Cerebellar cortex (tissue), 1 donor: ENCODE results near the gene MVB12A.

Source experiments
- DNase-seq: peaks from one replicate; pipeline ENCODE4 v3.0.0-alpha.2; 2015; ENCODE audit warnings: low spot score

MVB12A gene

DNA sequence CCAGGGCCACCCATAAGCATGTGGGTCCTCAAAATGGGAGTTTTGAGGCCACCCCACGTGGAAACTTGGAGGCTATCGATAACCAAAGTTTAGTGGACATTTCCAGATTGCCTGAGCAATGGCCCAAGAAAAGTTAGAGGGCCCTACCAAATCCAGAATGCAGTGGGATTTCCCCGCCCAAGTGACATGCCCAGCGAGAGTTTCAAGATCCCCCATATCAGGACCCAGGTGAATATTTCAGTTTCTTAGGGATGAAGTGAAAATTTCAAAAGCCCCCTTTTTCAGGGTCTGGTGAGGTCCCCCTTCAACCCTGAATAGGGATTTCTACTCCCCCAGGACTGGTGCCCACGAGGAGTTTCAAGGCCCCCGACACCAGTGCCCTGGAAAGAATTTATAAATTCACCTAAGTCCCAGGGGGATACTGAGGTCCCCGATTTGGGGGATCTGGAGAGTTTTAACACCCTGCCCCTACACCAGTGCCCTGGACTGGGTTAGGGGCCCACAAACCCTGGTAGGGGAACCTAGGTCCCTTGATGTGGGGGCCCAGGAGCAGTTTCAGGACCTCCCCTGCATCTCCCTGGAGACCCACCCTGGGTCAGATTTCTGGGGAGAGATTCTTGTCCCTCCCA, 15.1 kb upstream of the MVB12A start:
- no peak for DNase-seq

DNA sequence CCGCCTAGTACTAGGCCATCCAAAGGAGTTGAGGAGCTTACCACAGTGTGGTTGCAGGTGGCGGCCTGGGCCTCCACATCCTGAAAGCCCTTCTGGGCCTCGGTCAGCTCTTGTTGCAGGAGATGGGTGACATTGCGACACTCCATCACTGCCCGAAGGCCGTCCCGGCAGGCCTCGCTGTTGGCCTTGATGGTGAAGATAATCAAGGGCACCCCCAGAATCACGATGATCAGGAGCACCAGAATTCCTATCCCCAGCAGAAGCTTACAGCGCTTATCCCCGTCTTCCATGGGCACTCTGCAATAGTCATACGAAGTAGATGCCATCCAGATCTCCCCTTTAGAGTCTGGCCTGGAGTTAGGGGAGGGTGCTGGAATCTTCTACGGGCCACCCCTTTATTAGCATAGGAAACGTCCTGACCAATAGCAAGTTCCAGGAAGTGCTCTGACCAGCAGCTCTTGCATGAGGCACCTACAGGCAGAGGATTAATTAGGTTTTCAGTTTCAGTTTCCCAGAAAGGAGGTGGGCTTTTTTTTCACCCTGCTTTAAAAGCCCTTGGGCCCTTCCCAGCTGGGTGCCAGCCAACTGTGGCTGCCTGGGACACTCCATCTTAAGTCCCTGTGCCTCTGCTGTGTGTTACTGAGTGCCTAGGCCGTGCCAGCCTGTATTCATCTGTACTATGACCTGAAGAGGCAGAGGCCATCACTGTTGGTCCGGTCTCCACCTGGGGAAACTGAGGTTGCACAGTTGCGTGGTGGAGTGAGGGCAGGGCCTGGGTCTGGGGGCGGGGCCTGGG, 14.4 kb upstream of the MVB12A start, which contains the start of gene BST2:
TSS of gene BST2 (minus strand) at position 381 of the 796 bp plus-strand sequence. CDS start at position 326, 55 bp downstream.
- DNase-seq = peak; percentile 81

DNA sequence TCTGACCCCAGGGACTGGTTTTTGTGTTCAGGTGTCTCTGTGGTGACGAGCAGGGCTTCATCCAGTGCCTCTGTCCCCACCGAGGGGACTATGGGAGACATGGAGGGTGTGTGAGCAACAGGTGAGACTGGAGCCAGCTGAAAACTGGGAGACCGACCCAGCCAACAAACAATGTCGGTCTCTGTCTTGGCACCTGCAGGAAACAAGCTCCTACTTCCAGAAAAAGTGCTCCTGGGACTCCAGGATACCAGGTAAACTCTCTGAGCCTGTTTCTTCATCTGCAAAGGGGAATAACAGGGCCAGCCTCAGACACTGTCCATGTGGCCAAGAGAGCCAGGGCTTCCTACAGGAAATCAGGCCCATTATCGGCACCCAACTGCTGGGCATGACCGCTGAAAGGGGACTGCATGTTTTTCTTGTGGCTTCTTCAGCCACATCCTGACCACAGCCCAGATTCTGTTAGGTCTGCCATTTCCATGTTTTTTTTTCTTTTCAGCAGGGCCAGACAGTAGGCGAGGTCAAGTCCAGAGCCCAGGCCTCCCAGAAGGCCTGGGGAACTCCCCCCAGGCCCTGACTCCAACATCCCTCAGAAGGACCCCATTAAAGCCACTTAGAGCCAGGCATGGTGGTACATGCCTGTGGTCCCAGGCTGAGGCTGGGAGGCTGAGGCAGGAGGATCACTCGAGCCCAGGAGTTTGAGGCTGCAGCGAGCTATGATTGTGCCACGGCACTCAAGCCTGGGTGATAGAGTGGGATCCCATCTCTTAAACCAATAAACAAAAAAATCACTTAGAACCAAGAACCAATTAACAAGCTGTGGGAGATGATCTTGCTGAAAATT, 13.6 kb upstream of the MVB12A start:
- no peak for DNase-seq

DNA sequence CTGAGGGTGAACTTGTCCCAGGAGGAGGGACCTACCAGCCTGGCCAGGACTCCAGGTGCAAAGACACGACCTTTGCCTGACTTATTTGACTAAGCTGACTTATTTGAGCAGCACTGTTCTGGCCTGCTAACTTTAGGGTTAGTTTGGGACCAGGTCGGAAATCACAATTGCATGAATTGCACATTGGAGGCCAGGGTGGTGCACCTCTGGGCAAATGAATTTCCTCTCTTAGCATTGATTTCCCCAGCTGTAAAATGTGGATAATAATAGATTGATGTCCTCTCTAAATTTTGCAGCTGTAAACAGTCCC, 13.0 kb upstream of the MVB12A start:
- DNase-seq = no peak

DNA sequence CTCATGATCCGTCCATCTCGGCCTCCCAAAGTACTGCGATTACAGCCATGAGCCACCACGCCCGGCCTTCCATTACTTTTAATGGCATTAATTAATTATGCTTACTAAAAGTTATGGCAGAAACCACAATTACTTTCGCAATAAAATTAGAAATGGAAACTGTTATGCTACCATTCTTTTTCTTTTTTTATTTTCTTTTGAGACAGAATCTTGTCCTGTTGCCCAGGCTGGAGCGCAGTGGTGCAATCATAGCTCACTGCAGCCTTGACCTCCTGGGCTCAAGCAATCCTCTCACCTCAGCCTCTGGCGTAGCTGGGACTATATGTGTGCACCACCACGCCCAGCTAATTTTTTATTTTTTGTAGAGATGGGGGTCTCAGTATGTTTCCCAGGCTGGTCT, 9.9 kb upstream of the MVB12A start:
- DNase-seq = no peak

DNA sequence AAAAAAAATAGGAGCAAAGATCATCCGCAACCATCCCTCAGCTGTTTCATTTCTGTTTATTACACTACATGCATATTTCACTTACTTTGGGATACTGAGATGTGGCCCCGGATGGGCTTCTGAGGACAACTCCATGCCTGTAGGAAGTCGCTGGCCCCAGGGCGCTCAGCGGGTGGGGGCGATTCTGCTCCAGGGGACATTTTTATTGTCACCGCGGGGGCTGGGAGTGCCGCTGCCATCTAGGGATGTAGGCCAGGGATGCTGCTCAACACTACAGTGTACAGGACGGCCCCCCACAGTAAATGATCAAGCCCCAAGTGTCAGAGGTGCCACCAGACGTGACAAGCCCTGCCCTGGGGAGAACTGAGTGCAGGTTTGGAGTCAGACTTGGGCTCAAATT, 8.0 kb upstream of the MVB12A start:
- no peak for DNase-seq

DNA sequence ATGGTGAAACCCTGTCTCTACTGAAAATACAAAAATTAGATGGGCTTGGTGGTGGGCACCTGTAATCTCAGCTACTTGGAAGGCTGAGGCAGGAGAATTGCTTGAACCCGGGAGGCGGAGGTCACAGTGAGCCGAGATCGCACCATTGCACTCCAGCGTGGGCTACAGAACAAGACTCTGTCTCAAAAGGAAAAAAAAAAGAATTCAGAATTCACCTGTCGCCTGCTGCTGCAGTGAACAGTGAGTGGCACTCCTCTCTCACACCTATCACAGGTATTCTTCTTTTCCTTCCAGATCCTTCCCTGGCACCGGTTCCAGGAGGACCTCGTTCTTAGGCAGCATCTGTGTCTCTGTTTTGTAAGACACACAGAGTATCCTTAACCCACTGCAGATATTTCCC, 5.8 kb upstream of the MVB12A start:
- DNase-seq = no peak

DNA sequence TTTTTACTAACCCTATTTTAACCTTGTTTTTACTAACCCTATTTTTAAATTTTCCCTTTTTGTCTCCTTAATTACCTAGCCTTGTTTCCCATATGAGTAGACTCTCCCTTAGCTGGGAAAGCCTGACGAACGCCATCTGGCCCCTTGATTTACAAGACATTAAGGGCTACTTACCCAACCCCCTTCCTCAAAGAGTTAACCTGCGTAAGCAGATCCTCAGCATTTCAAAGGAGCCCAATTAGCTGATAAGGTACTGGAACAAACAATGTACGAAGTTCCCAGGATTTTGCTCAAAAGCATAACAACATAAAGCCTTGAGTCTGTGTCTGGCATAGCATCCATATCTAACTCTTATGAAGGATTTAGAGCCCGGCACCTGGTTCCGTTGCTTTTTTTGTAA, 4.7 kb upstream of the MVB12A start:
- no peak for DNase-seq

DNA sequence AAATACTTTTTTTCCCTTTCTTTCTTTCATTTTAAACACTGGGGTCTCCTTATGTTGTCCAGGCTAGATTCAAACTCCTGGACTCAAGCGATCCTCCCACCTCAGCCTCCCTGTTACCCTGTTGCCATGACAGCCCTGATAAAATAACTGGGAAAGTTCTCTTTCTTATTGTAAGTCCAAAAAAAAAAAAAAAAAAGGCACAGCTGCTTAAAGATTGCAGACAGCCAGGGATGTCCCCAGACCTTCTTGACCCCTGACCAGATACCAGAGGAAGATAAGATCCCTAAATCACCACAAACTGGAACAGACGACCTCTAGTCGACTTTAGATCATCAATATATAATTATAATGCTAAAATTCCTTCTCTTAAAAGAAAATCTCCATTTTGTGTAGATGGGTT, 1.1 kb upstream of the MVB12A start:
- DNase-seq = no peak

DNA sequence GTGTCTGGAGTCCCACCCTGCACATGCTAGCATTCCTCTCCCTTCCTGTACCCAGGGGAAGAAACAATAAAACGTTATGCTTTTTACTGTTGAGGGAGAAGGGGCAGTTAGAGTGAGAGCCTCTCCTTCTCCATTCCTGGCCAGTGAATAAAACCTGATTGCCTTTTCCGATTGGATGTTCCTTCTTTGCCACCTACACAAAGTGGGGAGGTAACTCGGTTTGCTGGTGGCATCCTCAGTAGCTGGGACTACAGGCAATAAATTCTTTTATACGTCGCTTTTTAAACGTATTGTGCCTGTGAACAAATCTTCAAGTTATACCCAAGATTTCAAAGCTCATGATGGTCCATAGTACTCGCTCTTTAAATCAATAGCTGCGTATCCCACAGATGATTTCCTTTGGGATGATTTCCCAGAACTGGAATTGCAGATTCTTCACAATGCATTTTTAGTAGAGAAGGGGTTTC, 660 bp upstream of the MVB12A start:
- no peak for DNase-seq

DNA sequence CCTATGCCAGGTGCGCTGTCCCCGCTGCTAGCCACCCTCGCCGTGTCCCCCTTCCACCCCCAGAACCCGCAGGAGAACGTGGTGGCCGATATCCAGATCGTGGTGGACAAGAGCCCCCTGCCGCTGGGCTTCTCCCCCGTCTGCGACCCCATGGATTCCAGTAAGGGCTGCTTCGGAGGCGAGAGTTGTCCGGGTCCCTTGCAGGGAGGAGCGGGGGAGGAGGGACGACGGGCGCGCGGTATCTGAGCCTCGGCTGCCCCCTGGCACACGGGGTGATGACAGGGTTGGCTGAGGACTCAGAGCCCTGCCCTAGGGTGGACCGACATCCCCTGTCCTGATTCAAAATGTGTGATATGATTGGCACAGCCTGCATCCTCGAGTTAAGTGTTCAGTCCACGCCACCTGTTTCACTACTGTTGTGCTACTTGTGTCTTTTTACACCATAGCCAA, 653 bp downstream of the MVB12A start:
- no peak for DNase-seq

DNA sequence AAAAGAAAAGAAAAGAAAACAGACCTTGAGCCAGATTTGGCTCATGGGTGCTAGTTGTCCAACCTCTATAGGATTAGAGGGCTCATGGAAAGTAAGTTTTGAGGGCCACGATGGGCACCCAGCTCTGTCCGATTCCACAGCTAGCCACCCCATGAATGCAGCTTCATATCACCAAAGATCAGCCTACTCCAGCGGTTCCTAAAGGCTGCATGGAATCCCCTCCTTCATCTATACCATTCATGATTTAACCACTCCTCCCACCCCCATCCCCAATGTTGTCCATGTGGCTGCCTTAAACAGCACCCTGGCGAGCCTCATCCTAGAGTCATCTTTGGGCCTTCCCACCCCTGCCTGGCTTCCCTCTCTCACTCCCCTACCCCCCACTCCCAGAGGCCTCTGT, 2.1 kb downstream of the MVB12A start:
- no peak for DNase-seq

DNA sequence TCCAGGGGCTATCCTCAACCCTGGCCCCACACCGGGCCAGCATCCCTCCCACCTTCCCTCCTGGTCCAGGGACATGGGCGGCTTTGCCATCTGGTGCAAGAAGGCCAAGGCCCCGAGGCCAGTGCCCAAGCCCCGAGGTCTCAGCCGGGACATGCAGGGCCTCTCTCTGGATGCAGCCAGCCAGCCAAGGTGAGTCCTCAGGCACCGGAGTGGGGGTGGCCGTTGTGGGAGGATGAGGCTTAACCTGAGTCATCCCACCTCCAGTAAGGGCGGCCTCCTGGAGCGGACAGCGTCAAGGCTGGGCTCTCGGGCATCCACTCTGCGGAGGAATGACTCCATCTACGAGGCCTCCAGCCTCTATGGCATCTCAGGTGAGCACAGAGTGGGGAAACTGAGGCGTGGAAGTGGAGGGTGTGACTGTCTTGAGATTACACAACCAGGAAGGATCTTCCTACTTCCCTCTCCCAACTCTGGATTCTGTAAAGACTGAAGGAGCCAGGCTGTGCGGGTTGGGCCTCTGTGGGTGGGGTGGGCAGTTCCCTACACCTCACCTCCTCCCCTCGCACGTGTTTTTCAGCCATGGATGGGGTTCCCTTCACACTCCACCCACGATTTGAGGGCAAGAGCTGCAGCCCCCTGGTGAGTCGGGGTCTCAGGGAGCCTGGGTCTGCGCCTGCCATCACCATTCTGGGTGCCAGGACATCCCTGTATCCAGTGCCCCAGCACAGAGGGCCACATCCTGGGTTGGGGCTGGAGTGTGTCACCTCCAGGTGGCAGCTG, 3.8 kb downstream of the MVB12A start:
- DNase-seq = no peak

DNA sequence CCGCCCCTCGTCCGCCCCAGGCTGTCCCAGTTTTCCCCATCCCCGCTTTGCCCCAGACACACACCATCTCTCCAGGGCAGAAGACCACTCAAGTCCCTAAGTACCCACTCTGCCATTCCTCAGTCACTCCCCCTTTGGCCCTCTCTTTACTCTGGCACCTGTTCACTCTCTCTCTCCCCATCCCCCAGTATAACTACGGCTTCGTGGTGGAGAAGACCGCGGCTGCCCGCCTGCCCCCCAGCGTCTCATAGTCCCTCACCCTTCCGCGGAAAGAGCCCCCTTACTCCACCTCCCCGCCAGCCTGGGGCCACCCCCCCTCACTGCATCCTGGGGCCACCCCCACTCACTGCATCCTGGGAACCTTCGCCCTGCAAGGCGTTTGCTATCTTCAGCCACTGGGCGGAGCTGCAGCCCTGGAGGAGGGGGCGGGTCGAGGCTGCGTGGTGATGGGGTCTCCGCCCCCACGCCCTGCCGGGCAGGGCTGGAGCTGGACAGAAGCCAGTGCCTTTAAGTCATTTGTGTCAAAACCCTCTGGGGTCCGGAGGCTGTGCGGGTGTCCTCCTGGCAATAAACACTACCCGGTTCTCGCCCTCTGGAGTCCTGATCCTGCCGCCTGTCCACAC, 5.0 kb downstream of the MVB12A start:
- DNase-seq = peak; percentile 50

DNA sequence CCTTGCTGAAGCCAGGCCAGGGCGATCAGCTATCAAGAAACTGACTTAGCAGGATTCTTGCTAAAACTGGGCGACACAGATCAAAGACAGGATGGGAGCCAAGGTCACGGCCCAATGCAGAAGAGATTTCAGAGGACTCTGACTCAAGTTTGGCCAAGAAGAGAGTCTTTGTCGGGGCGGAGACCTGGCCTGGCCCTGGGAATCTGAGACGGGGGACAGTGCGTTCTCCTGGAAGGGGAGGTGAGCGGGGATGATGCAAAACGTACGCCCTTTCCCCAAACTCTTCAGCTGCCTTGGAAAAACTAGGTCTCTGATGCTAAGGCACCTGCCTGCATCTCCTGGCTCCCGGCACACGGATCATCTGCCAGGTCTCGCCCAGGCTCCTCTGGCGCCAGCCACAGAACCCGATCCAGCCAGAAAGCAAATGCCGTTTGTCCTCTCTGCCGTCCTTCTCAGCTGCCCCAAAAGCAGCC, 9.8 kb downstream of the MVB12A start:
- DNase-seq = peak; percentile 64

DNA sequence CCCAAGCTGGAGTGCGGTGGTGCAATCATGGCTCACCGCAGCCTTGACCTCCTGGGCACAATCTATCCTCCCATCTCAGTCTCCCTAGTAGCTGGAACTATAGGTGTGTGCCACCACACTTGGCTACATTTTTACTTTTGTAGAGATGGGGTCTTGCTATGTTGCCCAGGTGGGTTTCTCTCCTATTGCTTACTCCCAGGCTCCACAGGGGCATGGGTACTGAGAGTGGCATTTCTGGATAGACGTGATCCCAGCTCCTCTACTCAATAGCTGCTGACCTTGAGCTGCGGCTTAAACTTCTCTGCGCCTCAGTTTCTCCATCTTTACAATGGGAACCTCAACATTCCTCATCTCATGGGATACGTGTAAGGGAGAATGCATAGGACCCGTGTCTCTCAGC, 11.6 kb downstream of the MVB12A start:
- DNase-seq = no peak

DNA sequence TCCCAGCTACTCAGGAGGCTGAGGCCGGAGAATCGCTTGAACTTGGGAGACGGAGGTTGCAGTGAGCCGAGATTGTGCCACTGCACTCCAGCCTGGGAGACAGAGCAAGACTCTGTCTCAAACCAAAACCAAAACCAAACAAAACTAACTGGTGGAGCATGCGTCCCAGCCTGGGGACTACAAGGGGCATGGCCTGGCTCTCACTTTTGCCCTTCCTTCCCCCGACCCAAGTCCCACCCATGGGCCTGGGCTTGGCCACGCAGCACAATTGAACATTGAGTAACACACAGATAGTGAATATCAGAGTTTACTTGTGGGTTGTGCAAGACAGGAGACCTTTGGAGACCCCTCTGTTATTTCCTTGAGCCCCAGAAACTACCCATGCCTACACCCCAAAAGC, 15.4 kb downstream of the MVB12A start:
- no peak for DNase-seq

DNA sequence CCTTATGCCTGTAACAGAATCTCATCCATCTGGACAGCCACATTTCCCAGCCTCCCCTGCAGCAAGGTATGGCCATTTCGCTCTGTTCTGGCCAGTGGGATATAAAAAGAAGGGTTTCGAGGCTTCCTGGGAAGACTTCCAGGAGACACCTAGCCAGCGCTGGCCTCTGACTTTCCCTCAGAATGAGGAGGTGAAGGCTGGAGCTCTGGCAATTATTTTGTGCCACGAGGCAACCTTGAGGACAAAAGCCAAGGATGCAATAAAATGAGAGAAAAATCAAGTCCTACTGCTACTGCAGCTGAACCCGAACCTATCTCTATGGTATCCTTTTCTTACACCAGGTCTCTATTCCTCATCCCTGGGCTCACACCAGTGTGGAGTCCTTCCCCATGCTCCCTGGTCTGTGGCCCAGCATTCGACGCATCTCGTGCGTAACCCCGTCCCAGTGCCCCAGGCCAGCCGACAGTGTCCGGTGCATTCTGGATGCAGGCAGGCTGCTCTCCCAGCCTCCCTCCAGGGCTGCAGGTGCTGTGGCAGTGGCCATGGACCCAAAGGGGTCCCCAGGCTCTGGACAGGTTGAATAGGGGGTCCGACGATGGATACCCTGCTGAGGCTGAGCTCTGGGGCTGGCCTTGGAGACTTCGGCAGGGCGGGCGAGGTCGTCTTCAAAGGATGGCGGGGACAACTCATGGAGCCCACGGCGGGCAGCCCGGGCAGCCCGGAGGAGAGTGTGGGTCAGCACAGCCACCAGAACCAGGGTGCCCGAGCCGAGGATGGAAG, 16.4 kb downstream of the MVB12A start:
- no peak for DNase-seq

DNA sequence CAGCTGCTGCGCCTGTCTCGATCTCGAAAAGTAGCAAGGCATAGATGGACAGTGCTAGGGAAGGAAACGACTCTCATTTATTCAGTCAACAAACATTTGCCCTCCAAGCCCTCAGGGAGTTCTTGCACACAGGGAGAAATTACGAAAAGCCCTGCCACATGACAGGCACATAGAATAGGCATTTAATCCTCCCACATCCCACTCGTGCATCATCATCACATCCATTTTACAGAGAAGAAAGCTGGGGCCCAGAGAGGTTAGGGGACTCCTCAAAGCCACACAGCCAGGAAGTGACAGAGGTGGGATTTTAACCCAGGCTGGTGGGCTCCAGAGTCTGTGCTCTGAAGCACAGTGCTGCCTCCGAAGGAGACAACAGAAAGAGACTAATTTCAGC, 17.0 kb downstream of the MVB12A start:
- DNase-seq = no peak

DNA sequence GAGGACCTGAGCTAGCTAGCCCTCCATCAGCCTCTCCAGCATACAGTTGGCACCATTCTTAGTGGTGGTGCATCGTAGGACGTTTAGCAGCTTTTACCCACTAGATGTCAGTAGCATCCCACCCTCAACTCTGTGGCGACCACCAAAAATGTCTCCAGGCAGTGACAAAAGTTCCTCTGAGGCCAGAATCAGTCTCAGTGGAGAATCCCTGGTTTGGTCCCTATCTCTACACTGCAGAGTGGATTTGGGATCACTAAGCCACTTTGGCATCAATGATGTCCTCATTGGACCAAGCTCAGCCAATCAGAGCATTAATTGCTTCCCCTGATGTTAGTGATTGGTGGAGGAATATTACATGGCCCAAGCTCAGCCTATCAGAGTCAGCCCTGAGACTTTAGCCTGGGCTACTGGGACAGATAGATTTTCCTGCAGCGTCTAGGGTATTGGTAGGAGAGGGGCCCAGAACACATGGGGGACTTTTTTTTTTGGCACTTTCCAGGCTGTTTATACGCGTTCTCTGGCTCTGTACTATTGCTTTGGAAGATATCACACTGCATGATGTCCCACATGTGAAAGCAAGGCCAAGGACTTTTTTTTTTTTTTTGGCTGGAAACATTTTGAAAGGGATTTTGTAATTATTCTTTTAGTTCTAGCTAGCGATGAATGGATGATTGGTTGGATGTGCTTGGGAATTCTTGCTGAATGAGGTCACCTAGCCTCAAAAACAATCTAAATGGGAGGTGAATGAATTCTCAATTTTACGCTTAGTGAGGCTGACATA, 21.6 kb downstream of the MVB12A start:
- DNase-seq = peak; percentile 33
